Smooth muscle cell (in vitro differentiated cells): ENCODE results near the gene COL27A1. TPM values are rescaled to one million over a fixed set of nuclear protein-coding genes. Genes with fewer than 3 reads are reported as not detected.

Experiments used
- DNase-seq: peaks from one replicate; lab custom pipeline; 2025; ENCODE audit not compliant: unreplicated experiment; lab: John Stamatoyannopoulos, UW
- H2AFZ ChIP-seq: fragments of 200-600 bp; sonication (generic); 2 replicates; pipeline ENCODE4 v1.6.0; 2016; ENCODE audit warnings: antibody characterized with exemption, low read depth, mild to moderate bottlenecking
- H3F3A ChIP-seq: fragments of 200-600 bp; sonication (generic); 2 replicates; pipeline ENCODE4 v1.6.0; 2017; ENCODE audit warnings: antibody characterized with exemption, low read depth
- H3K27ac ChIP-seq: fragments of 200-600 bp; sonication (generic); 2 replicates; pipeline ENCODE4 v1.5.1; 2016; ENCODE audit warnings: low read depth, mild to moderate bottlenecking
- H3K27me3 ChIP-seq: fragments of 200-600 bp; sonication (generic); 2 replicates; pipeline ENCODE4 v1.6.1; 2016; ENCODE audit warnings: low read depth, mild to moderate bottlenecking
- H3K36me3 ChIP-seq: fragments of 200-600 bp; sonication (generic); 2 replicates; pipeline ENCODE4 v1.5.1; 2016; ENCODE audit warnings: low read depth
- H3K4me1 ChIP-seq: fragments of 200-600 bp; sonication (generic); 2 replicates; pipeline ENCODE4 v1.5.1; 2016; ENCODE audit warnings: low read depth
- H3K4me2 ChIP-seq: fragments of 200-600 bp; sonication (generic); 2 replicates; pipeline ENCODE4 v1.6.0; 2016; ENCODE audit warnings: mild to moderate bottlenecking
- H3K4me3 ChIP-seq: fragments of 200-600 bp; sonication (generic); 2 replicates; pipeline ENCODE4 v1.5.1; 2016; ENCODE audit warnings: mild to moderate bottlenecking
- H3K79me2 ChIP-seq: fragments of 200-600 bp; sonication (generic); 2 replicates; pipeline ENCODE4 v1.6.0; 2016; ENCODE audit warnings: low read depth, mild to moderate bottlenecking
- H3K9ac ChIP-seq: fragments of 200-600 bp; sonication (generic); 2 replicates; pipeline ENCODE4 v1.6.0; 2016; ENCODE audit warnings: low read depth
- H3K9me3 ChIP-seq: fragments of 200-600 bp; sonication (generic); replicated peaks from 2 replicates; pipeline ENCODE4 v1.5.1; 2016; ENCODE audit warnings: low read depth
- H4K20me1 ChIP-seq: fragments of 200-600 bp; sonication (generic); 2 replicates; pipeline ENCODE4 v1.6.0; 2016; ENCODE audit warnings: low read depth
- WGBS: methylation state at CpG from one replicate; pipeline ENCODE4 v1.1.7; 2016; ENCODE audit warnings: low lambda C conversion rate; 5-methylcytosine and 5-hydroxymethylcytosine counted together
- polyA plus RNA-seq: library from polyadenylated mRNA; unstranded; fragments of >200 nt; fragmentation: Nextera tagmentation; extraction: Ambion mirVana; gene quantifications from 2 replicates; pipeline ENCODE4 v1.2.1, GENCODE V29; 2016
- total RNA-seq: library from RNA; depleted of rRNA; stranded (reverse); fragments of >200 nt; gene quantifications from 2 replicates; pipeline ENCODE4 v1.2.3, GENCODE V29; 2014
- TF ChIP-seq, protein P1 (sequence below): fragments of 200-600 bp; sonication (generic); IDR thresholded peaks from 2 replicates; pipeline ENCODE4 v1.5.1; 2017; ENCODE audit warnings: borderline replicate concordance, mild to moderate bottlenecking, antibody characterized with exemption; ENCODE audit not compliant: insufficient read depth, poor library complexity, severe bottlenecking

Gene COL27A1
- total and polyA plus RNA-seq, 2 experiments from 2014 or later: 18.1 to 19.9 TPM

DNA sequence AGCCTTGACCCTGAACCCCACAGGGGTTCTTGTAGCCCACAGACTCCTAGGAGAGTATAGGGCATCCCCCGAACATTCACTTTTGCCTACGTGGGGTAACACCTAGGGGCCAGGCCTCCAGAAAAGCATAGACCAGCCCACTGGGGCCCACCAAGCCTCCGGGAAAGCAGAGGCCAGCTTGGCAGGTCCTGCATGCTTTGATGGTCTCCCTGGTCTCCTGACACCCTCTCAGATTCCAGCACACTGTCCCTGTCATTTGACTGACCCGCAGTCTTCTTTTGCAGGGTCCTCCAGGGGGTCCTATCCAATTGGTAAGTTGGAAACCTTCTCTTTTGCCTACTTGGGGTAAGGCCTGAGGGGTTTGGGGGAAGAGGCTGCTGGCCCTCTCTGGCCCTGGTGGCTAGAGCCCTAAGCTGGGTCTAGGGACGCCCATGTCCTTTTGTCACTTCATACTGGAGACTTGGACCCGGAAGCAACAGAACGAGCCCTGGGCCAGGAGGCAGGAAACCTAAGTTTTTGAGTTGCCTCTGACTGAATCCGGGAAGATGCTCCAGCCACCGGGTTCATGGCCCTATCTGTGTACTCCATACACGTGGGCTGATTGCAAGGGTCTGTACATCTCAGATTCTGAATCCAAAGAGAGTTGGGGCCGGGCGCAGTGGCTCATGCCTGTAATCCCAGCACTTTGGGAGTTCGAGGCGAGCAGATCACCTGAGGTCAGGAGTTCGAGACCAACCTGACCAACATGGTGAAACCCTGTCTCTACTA, 146.6 kb downstream of the COL27A1 start:
- 85% methylated on average over 15 of the region's 15 CpGs for WGBS
- Histone ChIP-seq H3K36me3 (peaks cover 24% of the 10 kb centered on the region), H3K79me2 (no peaks in the 10 kb centered on the region), H3K27ac (no peak overlapping the region), H3K4me1 (no peaks in the 10 kb centered on the region), H3K4me2 (no peak overlapping the region), H3K9ac (no peak overlapping the region), H4K20me1 (no peaks in the 10 kb centered on the region), H3K9me3 (no peaks in the 10 kb centered on the region), H3K4me3 (no peak overlapping the region), H3K27me3 (no peaks in the 10 kb centered on the region), H3F3A (no peaks in the 10 kb centered on the region), H2AFZ (no peak overlapping the region)
- DNase-seq: no peak
- TF ChIP-seq, protein P1, sequence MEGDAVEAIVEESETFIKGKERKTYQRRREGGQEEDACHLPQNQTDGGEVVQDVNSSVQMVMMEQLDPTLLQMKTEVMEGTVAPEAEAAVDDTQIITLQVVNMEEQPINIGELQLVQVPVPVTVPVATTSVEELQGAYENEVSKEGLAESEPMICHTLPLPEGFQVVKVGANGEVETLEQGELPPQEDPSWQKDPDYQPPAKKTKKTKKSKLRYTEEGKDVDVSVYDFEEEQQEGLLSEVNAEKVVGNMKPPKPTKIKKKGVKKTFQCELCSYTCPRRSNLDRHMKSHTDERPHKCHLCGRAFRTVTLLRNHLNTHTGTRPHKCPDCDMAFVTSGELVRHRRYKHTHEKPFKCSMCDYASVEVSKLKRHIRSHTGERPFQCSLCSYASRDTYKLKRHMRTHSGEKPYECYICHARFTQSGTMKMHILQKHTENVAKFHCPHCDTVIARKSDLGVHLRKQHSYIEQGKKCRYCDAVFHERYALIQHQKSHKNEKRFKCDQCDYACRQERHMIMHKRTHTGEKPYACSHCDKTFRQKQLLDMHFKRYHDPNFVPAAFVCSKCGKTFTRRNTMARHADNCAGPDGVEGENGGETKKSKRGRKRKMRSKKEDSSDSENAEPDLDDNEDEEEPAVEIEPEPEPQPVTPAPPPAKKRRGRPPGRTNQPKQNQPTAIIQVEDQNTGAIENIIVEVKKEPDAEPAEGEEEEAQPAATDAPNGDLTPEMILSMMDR: no peak

DNA sequence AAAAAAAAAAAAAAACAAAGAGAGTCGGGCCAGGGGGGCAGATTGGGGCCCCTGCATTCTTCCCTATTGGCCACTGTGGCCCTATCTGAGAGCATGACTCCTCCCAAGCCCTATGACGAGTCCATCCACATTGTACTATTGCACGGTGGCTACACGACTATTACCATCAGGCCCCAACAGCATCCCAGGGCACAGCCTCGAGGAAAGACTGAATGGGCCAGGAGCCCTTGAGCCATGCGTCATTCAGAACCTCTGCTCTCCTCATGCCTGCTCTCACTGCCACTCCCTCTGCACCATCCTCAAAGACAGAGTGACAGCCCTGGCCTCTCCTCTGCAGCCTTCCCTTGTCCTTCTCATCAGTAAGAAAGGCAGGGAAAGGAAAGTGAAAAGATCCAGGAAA, 147.4 kb downstream of the COL27A1 start:
- H3K4me1 ChIP-seq: no peaks in the 10 kb centered on the region
- no peak overlapping the region for H3K4me2 ChIP-seq
- H3K9ac ChIP-seq: no peak overlapping the region
- no peak overlapping the region for H3K4me3 ChIP-seq
- no peaks in the 10 kb centered on the region for H3K27me3 ChIP-seq
- WGBS: 93% methylated on average over 6 of the region's 6 CpGs
- no peaks in the 10 kb centered on the region for H3K79me2 ChIP-seq
- H3K9me3 ChIP-seq: no peaks in the 10 kb centered on the region
- no peaks in the 10 kb centered on the region for H3F3A ChIP-seq
- TF ChIP-seq, protein P1: no peak
- no peak overlapping the region for H2AFZ ChIP-seq
- no peak overlapping the region for H3K27ac ChIP-seq
- no peaks in the 10 kb centered on the region for H4K20me1 ChIP-seq
- H3K36me3 ChIP-seq: peaks cover 17% of the 10 kb centered on the region
- no peak for DNase-seq

DNA sequence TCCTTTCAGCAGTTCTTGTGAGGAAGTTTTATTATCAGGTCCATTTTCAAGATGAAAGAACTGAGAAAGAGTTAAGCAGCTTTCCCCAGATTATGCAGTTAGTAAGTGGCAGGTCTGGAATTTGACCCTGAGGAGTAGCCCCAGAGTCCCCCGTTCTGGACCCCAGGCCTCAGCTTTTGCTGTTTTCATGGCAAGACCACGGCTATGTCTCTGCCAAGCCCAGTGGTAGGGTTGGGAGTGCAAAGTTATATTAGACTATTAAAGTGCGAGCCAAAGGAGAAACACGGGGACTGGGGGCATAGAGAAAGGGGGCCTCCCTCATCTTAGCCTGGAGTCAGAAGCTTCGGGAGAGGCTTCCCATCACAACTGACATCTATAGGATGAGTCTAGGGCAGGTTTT, 148.2 kb downstream of the COL27A1 start:
- H3K79me2 ChIP-seq: no peaks in the 10 kb centered on the region
- H2AFZ ChIP-seq: no peak overlapping the region
- H3K4me3 ChIP-seq: no peak overlapping the region
- no peak overlapping the region for H3K9ac ChIP-seq
- H3K27me3 ChIP-seq: no peaks in the 10 kb centered on the region
- H4K20me1 ChIP-seq: no peaks in the 10 kb centered on the region
- H3K27ac ChIP-seq: no peak overlapping the region
- TF ChIP-seq, protein P1: no peak
- H3K36me3 ChIP-seq: peaks cover 8% of the 10 kb centered on the region
- no peak for DNase-seq
- no peaks in the 10 kb centered on the region for H3F3A ChIP-seq
- no peaks in the 10 kb centered on the region for H3K9me3 ChIP-seq
- no peak overlapping the region for H3K4me2 ChIP-seq
- 87% methylated on average over 5 of the region's 5 CpGs for WGBS
- no peaks in the 10 kb centered on the region for H3K4me1 ChIP-seq

DNA sequence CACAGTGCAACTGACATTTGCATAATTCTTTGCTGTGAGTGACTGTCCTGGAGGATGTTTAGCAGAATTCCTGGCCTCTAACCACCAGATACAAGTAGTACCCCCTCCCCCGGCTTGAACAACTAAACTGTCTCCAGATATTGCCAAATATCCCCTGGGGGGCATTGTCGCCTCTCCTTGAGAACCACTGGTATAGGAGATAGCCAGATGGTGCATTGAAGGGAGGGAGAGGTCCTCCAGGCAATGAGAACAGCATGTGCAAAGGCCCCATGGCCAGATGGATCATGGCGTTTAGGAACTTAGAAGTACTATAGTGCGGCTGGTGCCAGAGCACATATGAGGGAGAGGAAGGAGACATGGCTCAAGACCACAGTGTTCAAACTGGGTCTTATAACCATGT, 148.6 kb downstream of the COL27A1 start:
- H3K27me3 ChIP-seq: no peaks in the 10 kb centered on the region
- no peaks in the 10 kb centered on the region for H3K9me3 ChIP-seq
- no peak overlapping the region for H3K9ac ChIP-seq
- peaks cover 4% of the 10 kb centered on the region for H3K36me3 ChIP-seq
- H4K20me1 ChIP-seq: no peaks in the 10 kb centered on the region
- H3K27ac ChIP-seq: no peak overlapping the region
- DNase-seq: no peak
- H2AFZ ChIP-seq: no peak overlapping the region
- H3K79me2 ChIP-seq: no peaks in the 10 kb centered on the region
- TF ChIP-seq, protein P1: no peak
- no peaks in the 10 kb centered on the region for H3F3A ChIP-seq
- H3K4me2 ChIP-seq: no peak overlapping the region
- 92% methylated on average over 4 of the region's 4 CpGs for WGBS
- H3K4me3 ChIP-seq: no peak overlapping the region
- H3K4me1 ChIP-seq: no peaks in the 10 kb centered on the region
